Activated naive CD4-positive, alpha-beta T cell treated with Interleukin-2 at 50 U/mL for 16 hours (primary cell): ENCODE measurements around the gene ERC1.
"Not testable (repeated sequence)": the region's sequence is repeated elsewhere in the genome, so short reads cannot be mapped to it uniquely, and the experiment has no call there.

Experiments used
- DNase-seq: peaks from one replicate; pipeline ENCODE4 v3.0.0-alpha.2; 2020

The ERC1 gene

GRCh38 chr12:1080520-1081223 lies 89.6 kb downstream of the ERC1 start:
- no peak for DNase-seq

- no peak for DNase-seq
These were observed 92.3 kb downstream of the ERC1 start for GRCh38 chr12:1083151-1083888.

GRCh38 chr12:1083889-1084262 lies 92.9 kb downstream of the ERC1 start:
- no peak for DNase-seq

GRCh38 chr12:1091350-1091749 lies 100.3 kb downstream of the ERC1 start:
- no peak for DNase-seq

GRCh38 chr12:1093166-1093751 lies 102.2 kb downstream of the ERC1 start:
- DNase-seq = no peak

- no peak for DNase-seq
These were observed 103.7 kb downstream of the ERC1 start for GRCh38 chr12:1094714-1095113.

- DNase-seq = peak; percentile 29
These were observed 108.1 kb downstream of the ERC1 start for GRCh38 chr12:1099158-1099557.

- DNase-seq = not testable (repeated sequence)
These were observed 108.6 kb downstream of the ERC1 start for GRCh38 chr12:1099618-1100017.

GRCh38 chr12:1102115-1102514 lies 111.1 kb downstream of the ERC1 start:
- DNase-seq = no peak

GRCh38 chr12:1102791-1103450 lies 111.9 kb downstream of the ERC1 start:
- DNase-seq = no peak

GRCh38 chr12:1103632-1104031 lies 112.6 kb downstream of the ERC1 start:
- no peak for DNase-seq

- no peak for DNase-seq
These were observed 113.2 kb downstream of the ERC1 start for GRCh38 chr12:1104088-1104800.

GRCh38 chr12:1107669-1108068 lies 116.6 kb downstream of the ERC1 start:
- no peak for DNase-seq

GRCh38 chr12:1108276-1108675 lies 117.3 kb downstream of the ERC1 start:
- DNase-seq = no peak

GRCh38 chr12:1115484-1116231 lies 124.6 kb downstream of the ERC1 start:
- DNase-seq = no peak

- DNase-seq = no peak
These were observed 126.3 kb downstream of the ERC1 start for GRCh38 chr12:1117371-1117770.

GRCh38 chr12:1117970-1118563 lies 127.0 kb downstream of the ERC1 start:
- peak; percentile 70 for DNase-seq

- DNase-seq = peak; percentile 22
These were observed 131.8 kb downstream of the ERC1 start for GRCh38 chr12:1122786-1123185.

- no peak for DNase-seq
These were observed 135.1 kb downstream of the ERC1 start for GRCh38 chr12:1126091-1126490.

- DNase-seq = no peak
These were observed 136.0 kb downstream of the ERC1 start for GRCh38 chr12:1127021-1127420.

- DNase-seq = no peak
These were observed 139.1 kb downstream of the ERC1 start for GRCh38 chr12:1130164-1130563.

- DNase-seq = no peak
These were observed 139.5 kb downstream of the ERC1 start for GRCh38 chr12:1130571-1130970.
